IgD-negative memory B cell (primary cell): Measurements from ENCODE around the gene SECISBP2. TPM values are rescaled to one million over a fixed set of nuclear protein-coding genes. Genes with fewer than 3 reads are reported as not detected.

Experiments used
- H3K27ac Mint-ChIP-seq, 3 donors: one replicate each; pipeline ENCODE4 v1.8.0; 2020 to 2022; ENCODE audit warnings: mild to moderate bottlenecking in 3 of 3, mixed read lengths in 3 of 3, moderate library complexity in 1 of 3
- H3K27me3 Mint-ChIP-seq: one replicate; pipeline ENCODE4 v1.8.0; 2021; ENCODE audit warnings: mixed read lengths
- H3K36me3 Mint-ChIP-seq: one replicate; pipeline ENCODE4 v1.8.0; 2020; ENCODE audit warnings: mild to moderate bottlenecking, mixed read lengths
- H3K4me1 Mint-ChIP-seq, 3 donors: one replicate each; pipeline ENCODE4 v1.8.0; 2020 to 2022; ENCODE audit warnings: mixed read lengths in 3 of 3, mild to moderate bottlenecking in 1 of 3
- H3K4me3 Mint-ChIP-seq, 4 donors: one replicate each; pipeline ENCODE4 v1.8.0; 2020 to 2022; ENCODE audit warnings: mild to moderate bottlenecking in 4 of 4, mixed read lengths in 4 of 4, moderate library complexity in 3 of 4
- H3K9me3 Mint-ChIP-seq, 3 donors: one replicate each; pipeline ENCODE4 v1.8.0; 2020 to 2021; ENCODE audit warnings: mixed read lengths in 3 of 3, mild to moderate bottlenecking in 1 of 3
- polyA plus RNA-seq: library from polyadenylated mRNA; unstranded; fragments of 300-500 nt; fragmentation: Illumina TruSeq; gene quantifications from one replicate; pipeline ENCODE4 v1.2.3, GENCODE V29; 2021

The SECISBP2 gene
- polyA plus RNA-seq, 1 donor from 2014 or later = 30.6 TPM

DNA sequence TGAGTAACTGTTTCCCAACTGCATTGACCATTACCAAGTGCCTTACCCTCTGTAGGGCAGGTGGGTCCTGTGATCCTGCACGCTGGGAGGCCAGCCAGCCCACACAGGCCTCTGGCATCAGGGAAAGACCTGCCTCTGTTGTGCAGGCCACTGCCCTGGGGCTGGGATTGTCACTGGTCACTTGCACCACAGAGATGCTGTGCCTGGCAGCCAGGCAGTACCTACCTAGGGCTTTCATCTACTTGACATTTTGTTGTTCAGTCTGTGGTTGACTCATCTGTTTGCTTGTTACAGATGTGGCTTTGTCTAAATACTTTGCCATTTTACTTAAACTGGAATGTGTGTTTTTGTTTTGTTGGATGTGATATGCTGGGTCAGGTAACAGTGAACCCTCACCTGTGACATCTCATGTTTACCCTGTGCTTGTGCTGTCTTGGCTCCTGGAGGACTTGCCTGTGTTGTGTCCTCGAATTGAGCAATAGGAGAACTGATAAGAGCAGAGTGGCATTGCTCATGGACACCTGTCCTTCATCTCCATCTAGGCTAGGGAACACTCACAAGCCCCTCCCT lies 32.8 kb downstream of the SECISBP2 start:
- no peaks in the 10 kb centered on the region for H3K27me3 Mint-ChIP-seq
- peaks cover 3% of the 10 kb centered on the region for H3K36me3 Mint-ChIP-seq
- H3K27ac Mint-ChIP-seq = no peak overlapping the region
- H3K4me3 Mint-ChIP-seq = no peak overlapping the region
- H3K9me3 Mint-ChIP-seq = no peaks in the 10 kb centered on the region
- peaks cover 6 to 10% (median 8%) of the 10 kb centered on the region in 3 donors for H3K4me1 Mint-ChIP-seq

DNA sequence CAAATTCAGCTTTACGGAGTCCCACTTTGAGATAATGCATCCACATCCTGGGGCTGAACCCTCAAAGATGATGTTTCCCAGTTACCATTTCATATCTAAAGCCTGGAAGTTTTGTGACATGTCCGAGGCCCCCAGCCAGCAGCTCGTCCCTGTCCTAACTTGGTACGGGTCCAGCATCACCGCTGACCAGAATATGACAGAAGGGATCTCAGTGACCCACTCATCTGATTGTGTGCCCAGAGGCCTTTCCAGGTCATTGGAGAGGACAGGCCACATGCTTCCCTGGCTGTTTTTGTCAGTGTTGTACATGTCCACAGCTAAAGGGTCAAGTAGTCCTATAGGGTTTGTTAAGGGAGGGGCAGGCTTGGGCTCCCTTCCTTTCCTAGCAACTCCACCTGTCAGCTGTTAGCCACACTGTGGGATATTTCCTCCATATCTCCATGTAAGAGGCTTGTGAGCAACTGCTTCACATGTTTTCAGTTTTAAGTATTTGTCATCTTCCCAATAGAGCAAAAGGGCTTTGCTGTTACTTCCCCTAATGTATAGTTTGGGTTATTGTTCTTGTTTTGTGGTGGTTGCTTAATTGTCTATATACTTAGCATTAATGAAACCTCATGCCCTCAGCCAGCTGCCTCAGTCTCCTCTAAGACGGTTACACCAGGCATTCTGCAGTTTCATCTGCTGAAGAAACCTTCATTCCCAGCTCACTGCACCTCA lies 33.4 kb downstream of the SECISBP2 start:
- H3K9me3 Mint-ChIP-seq = no peaks in the 10 kb centered on the region
- H3K4me1 Mint-ChIP-seq = peaks cover 6 to 10% (median 8%) of the 10 kb centered on the region in 3 donors
- H3K4me3 Mint-ChIP-seq = no peak overlapping the region
- no peaks in the 10 kb centered on the region for H3K27me3 Mint-ChIP-seq
- H3K36me3 Mint-ChIP-seq = peaks cover 3% of the 10 kb centered on the region
- peak overlapping the region in 2 of 3 donors; percentile 76 to 84 for H3K27ac Mint-ChIP-seq

DNA sequence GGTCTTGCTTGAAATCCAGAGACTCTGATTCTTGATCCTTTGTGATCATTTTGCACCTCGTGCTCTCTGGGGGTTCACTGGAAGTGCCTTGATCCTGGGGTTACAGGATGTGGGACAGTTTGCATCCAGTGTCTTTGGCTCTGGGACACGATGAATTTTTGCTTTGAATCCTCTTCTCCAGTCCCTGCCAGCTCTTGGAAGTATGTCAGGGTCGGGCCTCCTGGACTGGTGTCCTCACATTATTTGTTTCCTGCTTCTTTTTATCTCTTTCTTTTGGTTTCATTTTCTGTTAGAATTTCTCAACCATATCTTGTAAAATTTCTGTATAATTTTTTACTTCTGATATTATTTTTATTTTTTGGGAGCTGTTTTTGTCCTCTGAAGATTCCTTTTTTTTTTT lies 34.2 kb downstream of the SECISBP2 start:
- Mint-ChIP-seq H3K36me3 (peaks cover 3% of the 10 kb centered on the region), H3K4me1 (peaks cover 6 to 10% (median 8%) of the 10 kb centered on the region in 3 donors), H3K4me3 (peak overlapping the region in 2 of 4 donors; percentile 1 to 67)

DNA sequence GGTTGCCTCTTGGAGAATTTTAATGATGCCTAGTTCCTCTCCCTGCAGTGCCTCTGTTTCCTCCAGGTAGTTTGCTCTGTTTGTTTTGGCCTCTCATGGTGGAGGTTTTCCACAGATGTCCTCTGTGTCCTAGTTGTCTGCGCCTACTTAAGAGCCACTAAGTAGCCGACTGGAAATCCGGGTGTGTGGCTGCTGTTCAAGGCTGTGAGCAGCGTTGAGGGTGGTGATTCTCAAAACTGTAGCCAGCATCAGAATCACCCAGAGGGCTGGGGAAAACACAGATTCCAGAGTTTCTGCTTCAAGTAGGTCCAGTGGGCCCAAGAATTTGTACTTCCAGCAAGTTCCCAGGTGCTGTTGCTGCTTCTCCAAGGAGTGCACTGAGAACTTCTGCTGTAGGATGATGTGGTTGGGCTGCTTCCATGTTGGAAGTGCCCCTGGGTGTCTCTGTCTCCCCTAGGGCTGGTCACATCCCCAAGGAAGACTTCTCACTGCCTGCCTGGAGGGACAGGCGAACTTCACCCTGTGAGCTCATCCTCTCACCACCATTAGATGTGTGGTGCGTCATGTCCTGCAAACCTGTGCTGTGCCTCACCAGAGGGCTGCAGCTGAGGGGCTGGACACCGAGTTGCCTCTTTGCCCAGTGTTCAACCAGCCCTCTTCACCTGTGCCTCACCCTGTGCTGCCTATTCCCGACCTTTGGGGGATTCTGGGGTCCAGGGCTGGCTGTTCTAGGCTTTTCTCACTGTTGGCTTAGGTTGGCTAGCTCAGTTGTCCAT lies 34.8 kb downstream of the SECISBP2 start:
- Mint-ChIP-seq H3K27ac (no peak overlapping the region), H3K4me3 (peak overlapping the region in 2 of 4 donors; percentile 1 to 67), H3K36me3 (peaks cover 6% of the 10 kb centered on the region), H3K9me3 (no peaks in the 10 kb centered on the region), H3K4me1 (peaks cover 6 to 10% (median 8%) of the 10 kb centered on the region in 3 donors), H3K27me3 (no peaks in the 10 kb centered on the region)

More for the DNA sequence above, 34.2 kb downstream of the SECISBP2 start:
- Mint-ChIP-seq H3K27ac (peak overlapping the region in 1 of 3 donors; percentile 84), H3K27me3 (no peaks in the 10 kb centered on the region), H3K9me3 (no peaks in the 10 kb centered on the region)

DNA sequence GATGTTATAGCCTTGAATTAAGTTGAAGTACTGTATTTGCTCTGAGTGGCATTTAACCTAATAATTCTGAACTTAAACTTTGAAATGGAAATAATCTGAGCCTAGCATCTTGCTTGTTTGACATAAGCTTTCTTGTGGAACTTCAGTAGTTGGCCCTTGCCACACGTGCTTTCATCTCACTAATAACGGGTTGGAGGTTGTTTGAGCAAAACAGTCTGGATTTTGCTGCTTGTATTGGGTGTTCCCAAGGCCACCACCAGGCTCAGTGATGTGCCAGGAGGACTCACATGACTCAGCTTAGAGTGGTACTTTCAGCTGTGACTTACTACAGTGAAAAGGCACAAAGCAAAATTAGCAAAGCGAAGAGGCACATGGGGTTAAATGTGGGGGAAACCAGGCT lies 35.7 kb downstream of the SECISBP2 start:
- Mint-ChIP-seq H3K4me1 (peaks cover 6 to 10% (median 8%) of the 10 kb centered on the region in 3 donors), H3K4me3 (no peak overlapping the region), H3K36me3 (peaks cover 6% of the 10 kb centered on the region), H3K27me3 (no peaks in the 10 kb centered on the region), H3K27ac (no peak overlapping the region), H3K9me3 (no peaks in the 10 kb centered on the region)

DNA sequence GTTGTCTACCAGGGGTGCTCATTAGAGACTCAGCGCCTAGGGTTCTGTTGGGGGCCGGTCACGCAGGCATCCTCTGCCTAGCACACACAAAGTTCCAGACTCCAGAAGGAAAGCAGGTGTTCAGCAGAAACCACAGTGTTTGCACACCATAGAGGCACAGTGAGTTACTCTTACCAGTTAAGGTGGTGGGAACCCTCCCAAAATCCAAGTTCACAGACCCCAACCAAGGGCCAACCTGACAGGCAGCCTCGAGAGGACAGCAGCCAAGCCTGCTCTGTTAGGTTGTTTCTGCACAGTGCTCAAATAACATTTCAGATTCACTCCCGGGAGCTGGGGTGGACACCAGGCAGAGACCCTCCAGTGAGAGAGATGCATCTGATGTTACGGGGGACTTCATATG lies 36.2 kb downstream of the SECISBP2 start:
- peaks cover 6 to 10% (median 8%) of the 10 kb centered on the region in 3 donors for H3K4me1 Mint-ChIP-seq
- peak overlapping the region in 2 of 3 donors; percentile 29 to 68 for H3K27ac Mint-ChIP-seq
- H3K27me3 Mint-ChIP-seq = no peaks in the 10 kb centered on the region
- no peaks in the 10 kb centered on the region for H3K9me3 Mint-ChIP-seq
- peaks cover 4% of the 10 kb centered on the region for H3K36me3 Mint-ChIP-seq
- no peak overlapping the region for H3K4me3 Mint-ChIP-seq

DNA sequence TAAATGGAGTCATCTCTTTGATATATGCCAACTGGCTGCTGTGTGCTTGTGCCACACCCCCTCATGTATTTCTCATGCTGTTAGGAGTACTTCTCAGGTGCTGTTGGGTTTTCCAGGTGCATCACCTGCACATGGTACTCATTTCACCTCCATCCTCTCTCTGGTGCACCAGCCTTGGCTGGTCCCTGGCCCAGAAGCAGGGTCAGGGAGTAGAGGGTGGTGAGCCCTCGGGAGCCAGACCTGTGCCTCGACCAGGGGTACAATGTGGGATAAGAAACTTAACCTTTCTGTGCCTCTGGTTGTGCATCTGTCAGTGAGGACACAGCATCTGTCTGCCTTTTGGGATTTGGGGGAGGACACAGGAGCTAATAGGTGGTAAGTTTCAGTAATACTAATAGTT lies 38.5 kb downstream of the SECISBP2 start:
- Mint-ChIP-seq H3K36me3 (peaks cover 4% of the 10 kb centered on the region), H3K27me3 (no peaks in the 10 kb centered on the region), H3K4me3 (no peak overlapping the region), H3K4me1 (peaks cover 7 to 10% (median 9%) of the 10 kb centered on the region in 3 donors), H3K27ac (no peak overlapping the region), H3K9me3 (no peaks in the 10 kb centered on the region)

DNA sequence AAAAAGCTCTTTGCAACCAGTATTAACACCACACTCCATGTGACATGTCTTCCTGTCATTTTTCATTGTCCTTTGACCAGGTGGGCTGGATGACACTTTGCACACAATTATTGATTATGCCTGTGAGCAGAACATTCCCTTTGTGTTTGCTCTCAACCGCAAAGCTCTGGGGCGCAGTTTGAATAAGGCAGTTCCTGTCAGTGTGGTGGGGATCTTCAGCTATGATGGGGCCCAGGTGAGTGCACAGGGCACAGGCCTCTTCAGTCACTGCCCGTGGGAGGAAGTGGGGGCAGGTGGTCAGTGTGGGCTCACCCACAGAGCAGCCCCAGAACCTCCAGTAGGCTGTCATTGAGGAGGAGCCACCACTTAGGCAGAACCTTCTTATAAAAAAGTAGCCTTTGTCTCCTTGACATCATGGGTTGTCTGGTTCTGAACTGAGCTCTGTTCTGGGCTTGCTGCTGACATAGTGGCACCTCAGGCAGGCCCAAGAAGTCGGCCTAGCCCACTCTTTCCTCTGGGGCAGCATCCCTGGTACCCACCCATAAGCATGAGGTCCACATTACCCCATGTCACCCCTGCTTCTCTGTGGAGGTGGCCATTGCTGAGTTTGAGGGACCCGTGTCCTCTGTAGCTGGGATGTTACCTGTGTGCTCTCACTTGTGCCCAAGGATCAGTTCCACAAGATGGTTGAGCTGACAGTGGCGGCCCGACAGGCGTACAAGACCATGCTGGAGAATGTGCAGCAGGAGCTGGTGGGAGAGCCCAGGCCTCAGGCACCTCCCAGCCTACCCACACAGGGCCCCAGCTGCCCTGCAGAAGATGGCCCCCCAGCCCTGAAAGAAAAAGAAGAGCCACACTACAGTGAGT lies 39.3 kb downstream of the SECISBP2 start:
- H3K4me3 Mint-ChIP-seq = no peak overlapping the region
- H3K4me1 Mint-ChIP-seq = peaks cover 2 to 6% (median 4%) of the 10 kb centered on the region in 3 donors
- H3K27me3 Mint-ChIP-seq = no peaks in the 10 kb centered on the region
- H3K36me3 Mint-ChIP-seq = peaks cover 4% of the 10 kb centered on the region
- H3K9me3 Mint-ChIP-seq = no peaks in the 10 kb centered on the region
- peak overlapping the region in 1 of 3 donors; percentile 83 for H3K27ac Mint-ChIP-seq

DNA sequence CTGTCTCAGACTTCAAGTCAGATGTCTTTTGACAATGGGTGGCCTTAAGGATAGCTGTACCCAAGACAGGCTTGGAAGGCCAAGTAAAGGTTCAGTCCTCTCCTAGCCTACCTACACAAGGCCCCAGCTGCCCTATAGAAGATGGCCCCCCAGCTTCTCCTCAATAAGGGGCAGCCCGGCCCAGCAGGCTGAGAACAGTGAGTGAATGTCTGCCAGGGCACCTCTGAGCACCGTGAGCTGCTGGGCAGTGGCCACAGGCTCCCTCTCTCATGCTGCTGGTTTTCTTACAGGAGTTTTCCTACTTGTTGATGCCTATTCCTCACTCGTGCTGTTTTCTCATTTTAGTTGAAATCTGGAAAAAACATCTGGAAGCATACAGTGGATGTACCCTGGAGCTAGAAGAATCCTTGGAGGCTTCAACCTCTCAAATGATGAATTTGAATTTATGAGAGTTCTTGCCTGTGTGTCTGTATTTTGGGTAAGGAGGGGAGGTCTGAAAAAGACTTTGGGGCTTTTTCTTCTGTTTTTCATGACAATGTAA lies 40.1 kb downstream of the SECISBP2 start:
- Mint-ChIP-seq H3K4me1 (peaks cover 0 to 6% (median 3%) of the 10 kb centered on the region in 3 donors), H3K27me3 (no peaks in the 10 kb centered on the region), H3K4me3 (no peak overlapping the region), H3K36me3 (peaks cover 4% of the 10 kb centered on the region), H3K27ac (peak overlapping the region in 1 of 3 donors; percentile 83), H3K9me3 (no peaks in the 10 kb centered on the region)

DNA sequence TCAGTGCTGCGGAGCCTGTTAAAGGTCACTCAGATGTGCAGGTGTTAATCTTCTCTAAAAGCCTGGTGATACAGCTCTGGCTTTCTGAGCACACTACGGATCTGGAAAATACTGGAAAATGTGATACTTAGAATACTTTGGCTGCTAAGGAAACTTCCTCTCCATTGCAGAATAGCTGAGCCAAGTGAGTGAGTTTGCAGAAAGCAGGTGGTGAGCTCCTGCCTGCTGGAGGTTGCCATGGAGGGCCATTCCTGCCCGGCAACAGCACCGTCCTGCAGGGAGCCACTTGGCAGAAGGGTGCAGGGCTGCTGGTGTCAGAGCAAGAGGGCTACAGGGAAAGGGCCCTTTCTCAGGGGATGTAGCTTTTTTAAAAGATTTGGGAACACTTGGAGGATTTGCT lies 40.7 kb downstream of the SECISBP2 start:
- Mint-ChIP-seq H3K36me3 (peaks cover 4% of the 10 kb centered on the region), H3K4me1 (peaks cover 0 to 6% (median 3%) of the 10 kb centered on the region in 3 donors), H3K27ac (peak overlapping the region in 1 of 3 donors; percentile 78), H3K27me3 (no peaks in the 10 kb centered on the region), H3K9me3 (no peaks in the 10 kb centered on the region), H3K4me3 (peak overlapping the region in 1 of 4 donors; percentile 3)

DNA sequence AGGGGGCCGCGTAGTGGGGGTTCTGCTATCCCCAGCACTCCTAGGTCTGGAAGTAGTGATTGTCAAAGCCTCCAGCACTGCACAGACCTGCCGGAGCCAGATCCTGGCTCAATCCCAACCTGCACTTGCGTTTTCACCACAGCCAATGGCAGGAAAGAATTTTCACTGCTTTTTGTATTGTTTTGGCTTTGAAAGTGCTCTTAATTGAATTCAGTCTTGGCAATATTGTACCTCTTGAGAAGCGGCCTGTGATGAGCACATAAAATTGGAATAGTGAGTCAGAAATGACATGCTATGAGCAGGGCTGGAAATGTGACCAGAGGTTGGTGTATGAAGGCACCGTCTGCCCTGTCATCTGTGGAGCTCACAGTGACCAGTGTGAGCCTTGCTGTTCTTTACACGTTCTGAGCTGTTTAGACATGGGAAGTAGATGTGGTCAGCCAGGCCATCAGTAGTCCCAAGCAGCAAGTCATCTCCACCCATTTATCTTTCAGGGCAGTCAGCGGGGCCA lies 41.5 kb downstream of the SECISBP2 start:
- Mint-ChIP-seq H3K4me3 (no peak overlapping the region), H3K36me3 (peaks cover 4% of the 10 kb centered on the region), H3K27me3 (no peaks in the 10 kb centered on the region), H3K9me3 (no peaks in the 10 kb centered on the region), H3K4me1 (peaks cover 0 to 6% (median 3%) of the 10 kb centered on the region in 3 donors), H3K27ac (no peak overlapping the region)

DNA sequence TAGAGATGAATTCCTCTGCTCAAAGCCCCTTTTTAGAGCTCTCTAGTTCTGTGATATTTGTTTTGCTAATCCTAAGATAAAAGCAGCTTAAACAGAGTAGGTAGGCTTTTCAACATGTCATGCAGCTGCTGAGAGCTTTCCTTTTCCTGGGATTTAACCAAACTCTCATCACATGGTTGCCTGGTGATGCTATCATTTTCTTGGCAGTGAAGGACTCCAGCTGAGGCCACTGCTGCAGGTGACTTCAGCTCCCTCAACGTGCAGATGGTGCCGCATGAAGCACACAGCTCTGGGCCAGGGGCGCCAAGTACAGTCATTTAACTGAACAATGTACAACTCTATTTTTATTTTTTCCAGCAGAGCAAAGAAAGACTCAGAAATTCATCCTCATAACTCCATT lies 42.2 kb downstream of the SECISBP2 start:
- Mint-ChIP-seq H3K9me3 (no peaks in the 10 kb centered on the region), H3K4me1 (peaks cover 0 to 6% (median 3%) of the 10 kb centered on the region in 3 donors), H3K4me3 (no peak overlapping the region), H3K27ac (peak overlapping the region in 1 of 3 donors; percentile 36), H3K36me3 (peaks cover 3% of the 10 kb centered on the region), H3K27me3 (no peaks in the 10 kb centered on the region)

DNA sequence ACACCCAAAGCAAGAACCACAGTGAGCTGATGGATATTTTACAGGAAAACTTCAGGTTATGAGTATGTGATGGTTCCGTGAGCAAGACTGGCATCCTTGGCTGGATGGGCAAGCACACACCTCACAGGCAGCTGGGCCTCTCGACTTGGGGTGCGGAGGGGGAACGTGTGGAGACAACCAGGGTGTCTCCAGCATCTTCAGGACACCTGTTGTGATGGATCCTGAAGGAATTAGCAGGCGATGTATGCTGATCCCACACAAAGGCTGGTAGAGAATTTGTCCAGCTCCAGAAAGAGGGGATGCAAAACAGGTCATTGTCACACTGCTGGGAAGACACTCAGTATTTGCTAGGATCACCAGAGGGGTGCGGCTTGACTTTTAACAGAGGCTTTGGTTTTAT lies 42.7 kb downstream of the SECISBP2 start:
- Mint-ChIP-seq H3K4me1 (peaks cover 0 to 6% (median 3%) of the 10 kb centered on the region in 3 donors), H3K4me3 (no peak overlapping the region), H3K36me3 (peaks cover 3% of the 10 kb centered on the region), H3K27me3 (no peaks in the 10 kb centered on the region), H3K9me3 (no peaks in the 10 kb centered on the region), H3K27ac (peak overlapping the region in 1 of 3 donors; percentile 36)
